Measurements from ENCODE around the gene ZNF341. TPM values are rescaled to one million over a fixed set of nuclear protein-coding genes. Genes with fewer than 3 reads are reported as not detected.

The ZNF341 gene
- total RNA-seq, 1 donor from 2014 or later: 2.3 TPM

GRCh38 chr20:33730946-33731692, 677 bp upstream of the ZNF341 start:
- Histone ChIP-seq H3K4me3 (ENCODE audit: low read depth, low read length) (peak overlapping the region; percentile 46), H3K36me3 (ENCODE audit: control insufficient read depth, insufficient read depth, low read length) (no peaks in the 10 kb centered on the region), H3K27me3 (ENCODE audit: control insufficient read depth, insufficient read depth, low read length) (no peaks in the 10 kb centered on the region)
- no peak for DNase-seq (ENCODE audit: low read depth)
- TF ChIP-seq CTCF (IDR thresholded peaks at IDR 0.05; ENCODE audit: insufficient read depth, low read length, poor library complexity, severe bottlenecking): no peak

GRCh38 chr20:33732166-33732970, 572 bp downstream of the ZNF341 start:
- no peak for TF ChIP-seq CTCF (IDR thresholded peaks at IDR 0.05; ENCODE audit: insufficient read depth, low read length, poor library complexity, severe bottlenecking)
- Histone ChIP-seq H3K36me3 (ENCODE audit: control insufficient read depth, insufficient read depth, low read length) (no peaks in the 10 kb centered on the region), H3K27me3 (ENCODE audit: control insufficient read depth, insufficient read depth, low read length) (no peaks in the 10 kb centered on the region), H3K4me3 (ENCODE audit: low read depth, low read length) (peak overlapping the region; percentile 36)
- DNase-seq (ENCODE audit: low read depth): no peak

GRCh38 chr20:33733654-33734576, 2.1 kb downstream of the ZNF341 start:
- no peak for TF ChIP-seq CTCF (IDR thresholded peaks at IDR 0.05; ENCODE audit: insufficient read depth, low read length, poor library complexity, severe bottlenecking)
- DNase-seq (ENCODE audit: low read depth): no peak
- H3K4me3 ChIP-seq (ENCODE audit: low read depth, low read length): no peak overlapping the region

DNA sequence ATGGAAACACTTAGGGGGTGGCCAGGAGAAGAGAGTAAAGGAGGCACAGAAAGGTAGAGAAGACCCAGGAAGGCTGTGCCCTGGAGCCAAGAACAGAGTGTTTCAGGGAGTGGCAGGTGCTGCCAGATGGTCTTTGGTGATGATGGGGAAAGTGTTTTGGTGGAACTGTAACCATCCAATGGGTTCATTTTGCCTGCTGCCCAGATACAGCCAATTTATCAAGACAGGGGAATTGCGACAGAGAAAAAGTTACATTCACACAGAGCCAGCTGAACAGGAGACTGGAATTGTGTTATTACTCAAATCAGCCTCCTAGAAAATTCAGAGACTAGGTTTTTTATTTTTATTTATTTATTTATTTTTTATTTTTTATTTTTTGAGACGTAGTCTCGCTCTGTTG, 5.2 kb downstream of the ZNF341 start:
- no peak for DNase-seq (ENCODE audit: low read depth)
- TF ChIP-seq CTCF (IDR thresholded peaks at IDR 0.05; ENCODE audit: insufficient read depth, low read length, poor library complexity, severe bottlenecking): no peak
- Histone ChIP-seq H3K36me3 (ENCODE audit: control insufficient read depth, insufficient read depth, low read length) (no peaks in the 10 kb centered on the region), H3K4me3 (ENCODE audit: low read depth, low read length) (no peak overlapping the region), H3K27me3 (ENCODE audit: control insufficient read depth, insufficient read depth, low read length) (no peaks in the 10 kb centered on the region)

More at GRCh38 chr20:33733654-33734576, 2.1 kb downstream of the ZNF341 start:
- no peaks in the 10 kb centered on the region for H3K36me3 ChIP-seq (ENCODE audit: control insufficient read depth, insufficient read depth, low read length)
- no peaks in the 10 kb centered on the region for H3K27me3 ChIP-seq (ENCODE audit: control insufficient read depth, insufficient read depth, low read length)

DNA sequence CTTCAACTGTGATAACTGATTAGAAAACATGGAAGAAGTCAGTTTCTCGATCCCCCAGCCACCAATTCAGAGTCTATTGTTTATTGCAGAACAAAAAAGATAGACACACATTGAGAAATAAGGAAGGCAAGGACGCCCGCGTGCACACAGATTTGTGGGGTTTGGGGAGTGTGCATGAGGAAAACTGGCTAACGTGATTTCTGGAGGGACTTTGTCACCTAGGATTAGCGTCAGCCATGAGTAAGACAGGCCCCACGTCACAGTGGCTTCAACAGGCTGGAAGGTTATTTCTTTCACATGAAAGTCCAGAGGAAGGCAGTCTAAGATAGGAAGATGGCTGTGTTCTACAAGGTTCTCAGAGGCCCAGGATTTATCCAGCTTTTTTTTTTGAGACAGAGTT, 7.7 kb downstream of the ZNF341 start:
- no peaks in the 10 kb centered on the region for H3K27me3 ChIP-seq (ENCODE audit: control insufficient read depth, insufficient read depth, low read length)
- DNase-seq (ENCODE audit: low read depth): no peak
- no peak for TF ChIP-seq CTCF (IDR thresholded peaks at IDR 0.05; ENCODE audit: insufficient read depth, low read length, poor library complexity, severe bottlenecking)
- H3K4me3 ChIP-seq (ENCODE audit: low read depth, low read length): no peak overlapping the region
- H3K36me3 ChIP-seq (ENCODE audit: control insufficient read depth, insufficient read depth, low read length): no peaks in the 10 kb centered on the region
